ENCODE results near the gene ABCA2.

ABCA2 gene, protein sequence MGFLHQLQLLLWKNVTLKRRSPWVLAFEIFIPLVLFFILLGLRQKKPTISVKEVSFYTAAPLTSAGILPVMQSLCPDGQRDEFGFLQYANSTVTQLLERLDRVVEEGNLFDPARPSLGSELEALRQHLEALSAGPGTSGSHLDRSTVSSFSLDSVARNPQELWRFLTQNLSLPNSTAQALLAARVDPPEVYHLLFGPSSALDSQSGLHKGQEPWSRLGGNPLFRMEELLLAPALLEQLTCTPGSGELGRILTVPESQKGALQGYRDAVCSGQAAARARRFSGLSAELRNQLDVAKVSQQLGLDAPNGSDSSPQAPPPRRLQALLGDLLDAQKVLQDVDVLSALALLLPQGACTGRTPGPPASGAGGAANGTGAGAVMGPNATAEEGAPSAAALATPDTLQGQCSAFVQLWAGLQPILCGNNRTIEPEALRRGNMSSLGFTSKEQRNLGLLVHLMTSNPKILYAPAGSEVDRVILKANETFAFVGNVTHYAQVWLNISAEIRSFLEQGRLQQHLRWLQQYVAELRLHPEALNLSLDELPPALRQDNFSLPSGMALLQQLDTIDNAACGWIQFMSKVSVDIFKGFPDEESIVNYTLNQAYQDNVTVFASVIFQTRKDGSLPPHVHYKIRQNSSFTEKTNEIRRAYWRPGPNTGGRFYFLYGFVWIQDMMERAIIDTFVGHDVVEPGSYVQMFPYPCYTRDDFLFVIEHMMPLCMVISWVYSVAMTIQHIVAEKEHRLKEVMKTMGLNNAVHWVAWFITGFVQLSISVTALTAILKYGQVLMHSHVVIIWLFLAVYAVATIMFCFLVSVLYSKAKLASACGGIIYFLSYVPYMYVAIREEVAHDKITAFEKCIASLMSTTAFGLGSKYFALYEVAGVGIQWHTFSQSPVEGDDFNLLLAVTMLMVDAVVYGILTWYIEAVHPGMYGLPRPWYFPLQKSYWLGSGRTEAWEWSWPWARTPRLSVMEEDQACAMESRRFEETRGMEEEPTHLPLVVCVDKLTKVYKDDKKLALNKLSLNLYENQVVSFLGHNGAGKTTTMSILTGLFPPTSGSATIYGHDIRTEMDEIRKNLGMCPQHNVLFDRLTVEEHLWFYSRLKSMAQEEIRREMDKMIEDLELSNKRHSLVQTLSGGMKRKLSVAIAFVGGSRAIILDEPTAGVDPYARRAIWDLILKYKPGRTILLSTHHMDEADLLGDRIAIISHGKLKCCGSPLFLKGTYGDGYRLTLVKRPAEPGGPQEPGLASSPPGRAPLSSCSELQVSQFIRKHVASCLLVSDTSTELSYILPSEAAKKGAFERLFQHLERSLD (N-terminal part only)

DNA sequence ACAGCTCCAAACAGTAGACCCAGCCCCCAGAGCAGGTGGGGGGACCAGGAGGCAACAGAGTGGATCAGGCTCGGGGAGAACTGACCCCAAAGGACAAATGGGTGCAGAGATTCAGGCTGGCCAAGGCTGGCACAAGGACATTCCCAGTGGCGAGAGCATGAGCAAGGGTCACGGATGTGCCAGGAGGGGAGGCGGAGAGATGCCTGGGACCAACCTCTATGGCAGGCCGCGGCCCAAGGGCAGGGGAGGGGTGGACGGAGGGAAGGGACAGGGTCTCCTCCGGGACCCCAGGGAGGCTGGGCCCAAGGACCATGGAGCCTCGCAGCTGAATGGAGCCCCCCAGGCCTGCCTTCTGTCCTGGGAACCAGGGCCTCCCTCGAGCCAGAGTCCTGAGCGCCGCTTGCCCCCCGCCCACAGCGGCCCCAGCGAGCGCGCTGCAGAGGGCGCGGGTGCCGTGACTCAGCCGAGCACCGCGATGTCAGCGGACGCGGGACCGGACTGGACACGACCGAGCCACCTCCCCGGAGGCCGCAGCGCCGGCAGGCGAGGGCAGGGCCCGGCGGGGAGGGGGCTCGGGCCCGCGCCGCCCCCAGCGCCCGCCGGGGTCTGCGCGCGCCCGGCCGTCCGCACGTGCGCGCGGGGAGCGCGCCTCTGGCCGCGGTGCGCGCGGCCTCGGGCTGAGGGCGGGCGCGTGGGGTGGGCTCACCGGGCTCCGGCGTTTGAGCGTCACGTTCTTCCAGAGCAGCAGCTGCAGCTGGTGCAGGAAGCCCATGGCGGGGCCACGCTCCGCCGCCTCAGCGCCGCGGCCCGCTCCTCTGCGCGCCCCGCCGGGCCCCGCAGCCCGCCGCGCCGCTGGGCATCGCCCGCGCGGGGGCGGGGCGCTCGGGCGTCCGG lies at the start of gene ABCA2:
TSS of gene ABCA2 (minus strand) at position 869 of the 894 bp plus-strand sequence. CDS start at position 772, 97 bp downstream.
- no peak for DNase-seq (ENCODE audit: low read depth, low spot score)

DNA sequence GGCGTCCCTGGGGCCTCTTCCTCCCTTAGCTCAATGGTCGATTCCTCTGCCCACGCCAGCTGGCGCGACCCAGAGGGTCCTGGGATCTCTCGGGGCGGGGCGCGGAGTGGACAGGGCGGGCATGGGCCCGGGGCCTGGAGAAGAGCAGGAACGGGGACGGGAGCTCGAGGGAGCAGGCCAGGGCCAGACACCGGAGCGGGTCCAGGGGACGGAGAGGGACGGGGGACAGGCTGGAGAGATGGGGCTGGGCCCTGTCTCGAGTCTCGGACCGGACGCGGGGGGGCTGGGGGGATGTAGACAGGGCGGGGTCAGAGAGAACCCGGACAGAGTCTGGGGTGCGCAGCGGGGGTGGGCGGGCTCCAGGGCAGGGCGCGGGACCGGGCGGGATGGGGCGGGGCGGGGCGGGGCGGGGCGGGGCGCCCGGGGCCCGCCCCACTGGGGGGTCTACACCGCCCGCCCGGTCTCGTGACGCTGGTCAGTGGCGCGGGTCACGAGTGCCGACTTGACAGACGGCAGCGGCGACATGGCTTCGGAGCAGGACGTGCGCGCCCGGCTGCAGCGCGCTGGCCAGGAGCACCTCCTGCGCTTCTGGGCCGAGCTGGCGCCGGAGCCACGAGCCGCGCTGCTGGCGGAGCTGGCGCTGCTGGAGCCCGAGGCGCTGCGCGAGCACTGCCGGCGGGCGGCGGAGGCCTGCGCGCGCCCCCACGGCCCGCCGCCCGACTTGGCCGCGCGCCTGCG lies 49.1 kb upstream of the ABCA2 start, which contains the start of gene UAP1L1:
TSS of gene UAP1L1 (plus strand) at position 508 of the 738 bp plus-strand sequence. CDS start at position 524, 16 bp downstream.
- DNase-seq (ENCODE audit: low read depth, low spot score): no peak

DNA sequence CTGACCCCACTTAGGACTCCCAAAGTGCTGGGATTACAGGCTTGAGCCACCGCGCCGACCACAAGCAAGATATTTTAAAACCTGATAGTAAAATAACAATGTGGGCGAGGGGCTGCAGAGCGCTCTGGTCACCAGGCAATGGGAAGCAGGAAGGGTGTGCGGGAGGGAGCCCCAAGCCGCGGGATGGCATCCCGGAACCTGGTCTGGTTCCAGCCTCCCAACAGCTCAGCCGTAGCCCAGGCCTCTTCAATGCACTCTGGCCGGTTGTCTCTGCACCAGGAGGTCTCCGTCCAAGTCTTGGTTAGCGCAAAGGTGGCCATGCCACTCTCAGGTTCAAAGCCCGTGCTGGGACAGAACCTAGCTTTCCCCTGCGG lies 48.6 kb upstream of the ABCA2 start:
- no peak for DNase-seq (ENCODE audit: low read depth, low spot score)

DNA sequence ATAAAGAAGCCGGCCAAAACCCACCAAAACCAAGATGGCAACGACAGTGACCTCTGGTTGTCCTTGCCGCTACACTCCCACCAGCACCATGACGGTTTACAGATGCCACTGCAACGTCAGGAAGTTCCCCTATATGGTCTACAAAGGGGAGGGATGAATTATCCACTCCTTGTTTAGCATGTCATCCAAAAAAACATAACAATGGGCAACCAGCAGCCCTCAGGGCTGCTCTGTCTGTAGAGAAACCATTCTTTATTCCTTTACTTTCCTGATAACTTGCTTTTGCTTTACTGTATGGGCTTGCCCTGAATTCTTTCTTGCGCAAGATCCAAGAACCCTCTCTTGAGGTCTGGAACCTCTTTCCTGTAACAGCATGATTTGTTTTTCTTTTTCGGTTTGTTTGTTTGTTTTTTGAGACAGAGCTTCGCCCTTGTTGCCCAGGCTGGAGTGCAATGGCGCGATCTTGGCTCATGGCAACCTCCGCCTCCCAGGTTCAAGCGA lies 47.3 kb upstream of the ABCA2 start:
- no peak for DNase-seq (ENCODE audit: low read depth, low spot score)

DNA sequence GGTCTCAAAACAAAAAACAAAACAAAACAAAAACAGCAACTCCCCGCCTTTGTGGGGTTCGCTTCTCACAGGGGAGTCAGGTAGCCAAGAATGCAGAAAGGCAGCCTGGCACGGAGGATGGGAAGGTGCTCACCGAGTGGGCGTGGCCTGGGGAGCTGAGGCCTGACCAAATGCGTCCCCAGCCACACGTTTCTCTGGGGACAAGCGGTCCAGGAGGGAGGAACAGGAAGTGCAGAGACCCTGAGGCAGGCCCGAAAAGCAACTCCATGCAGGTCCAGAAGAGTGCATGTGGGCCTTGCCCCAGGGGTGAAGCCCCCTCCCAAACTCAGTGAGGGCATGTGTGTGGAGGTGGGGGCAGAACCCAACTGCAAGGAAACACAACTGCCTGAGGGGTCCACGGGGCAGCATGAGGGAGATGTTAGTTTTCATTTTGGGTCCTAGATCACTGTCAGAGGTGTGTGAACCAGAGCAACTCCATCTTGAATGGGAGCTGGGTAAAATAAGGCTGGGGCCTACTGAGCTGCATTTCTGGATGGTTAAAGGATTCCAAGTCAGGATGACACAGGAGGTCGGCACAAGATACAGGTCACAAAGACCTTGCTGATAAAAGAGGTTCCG lies 46.7 kb upstream of the ABCA2 start:
- DNase-seq (ENCODE audit: low read depth, low spot score): no peak

DNA sequence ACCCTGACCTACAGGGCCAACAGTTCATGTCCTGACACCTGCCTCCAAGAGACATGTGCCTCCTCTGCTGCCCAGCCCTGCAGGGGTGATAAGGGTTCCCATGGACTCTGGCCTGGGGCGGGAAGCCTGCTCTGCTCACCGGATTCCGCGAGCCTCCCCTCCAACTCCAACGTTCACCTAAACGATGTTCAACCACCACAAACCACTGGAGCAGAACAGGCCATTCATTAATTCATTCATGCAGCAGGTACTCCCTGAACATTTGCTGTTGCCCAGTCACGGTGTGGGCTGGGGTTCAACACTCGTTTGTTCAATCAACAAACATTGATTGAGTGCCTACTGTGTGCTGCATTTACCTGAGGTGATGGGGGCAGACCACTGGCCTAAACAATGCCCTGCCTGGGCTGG lies 46.0 kb upstream of the ABCA2 start:
- DNase-seq (ENCODE audit: low read depth, low spot score): no peak

DNA sequence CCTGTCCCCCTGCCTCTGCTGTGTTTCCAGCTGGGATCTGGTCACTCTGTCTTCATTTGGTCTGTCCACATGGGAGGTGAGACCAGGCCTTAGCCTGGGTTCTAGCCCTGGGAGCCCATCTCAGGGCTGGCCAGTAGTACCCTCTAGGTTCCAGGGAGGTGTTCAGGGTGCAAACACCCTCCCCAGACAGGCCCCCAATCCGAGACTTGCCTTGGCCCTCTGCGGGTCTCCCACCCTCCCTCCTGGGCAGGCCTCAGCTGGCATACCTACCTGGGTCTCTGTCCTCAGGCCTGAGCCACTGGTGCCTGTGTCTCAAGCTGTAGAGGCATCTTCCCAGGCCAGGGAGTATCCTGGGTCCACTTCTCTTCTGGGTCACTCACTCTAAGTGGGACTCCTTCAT lies 43.2 kb upstream of the ABCA2 start:
- DNase-seq (ENCODE audit: low read depth, low spot score): no peak

DNA sequence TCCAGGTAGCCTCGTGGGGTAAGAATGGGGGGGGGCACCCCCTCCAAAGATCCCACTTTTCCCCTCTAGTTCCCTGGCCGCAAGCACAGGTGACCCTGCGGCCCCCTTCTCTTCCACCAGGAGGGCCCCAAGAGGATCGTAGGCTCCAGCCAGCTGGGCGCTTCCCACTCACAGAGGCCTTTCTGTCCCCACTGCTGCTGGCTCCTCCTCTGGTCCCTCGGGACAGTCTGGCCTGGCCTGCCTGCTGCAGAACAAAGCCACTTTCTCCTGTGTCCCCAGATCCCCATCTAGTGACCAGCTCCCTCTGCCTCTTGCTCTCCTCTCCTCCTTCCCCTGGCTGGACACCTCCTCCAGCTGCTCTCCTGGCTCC lies 42.9 kb upstream of the ABCA2 start:
- DNase-seq (ENCODE audit: low read depth, low spot score): no peak

DNA sequence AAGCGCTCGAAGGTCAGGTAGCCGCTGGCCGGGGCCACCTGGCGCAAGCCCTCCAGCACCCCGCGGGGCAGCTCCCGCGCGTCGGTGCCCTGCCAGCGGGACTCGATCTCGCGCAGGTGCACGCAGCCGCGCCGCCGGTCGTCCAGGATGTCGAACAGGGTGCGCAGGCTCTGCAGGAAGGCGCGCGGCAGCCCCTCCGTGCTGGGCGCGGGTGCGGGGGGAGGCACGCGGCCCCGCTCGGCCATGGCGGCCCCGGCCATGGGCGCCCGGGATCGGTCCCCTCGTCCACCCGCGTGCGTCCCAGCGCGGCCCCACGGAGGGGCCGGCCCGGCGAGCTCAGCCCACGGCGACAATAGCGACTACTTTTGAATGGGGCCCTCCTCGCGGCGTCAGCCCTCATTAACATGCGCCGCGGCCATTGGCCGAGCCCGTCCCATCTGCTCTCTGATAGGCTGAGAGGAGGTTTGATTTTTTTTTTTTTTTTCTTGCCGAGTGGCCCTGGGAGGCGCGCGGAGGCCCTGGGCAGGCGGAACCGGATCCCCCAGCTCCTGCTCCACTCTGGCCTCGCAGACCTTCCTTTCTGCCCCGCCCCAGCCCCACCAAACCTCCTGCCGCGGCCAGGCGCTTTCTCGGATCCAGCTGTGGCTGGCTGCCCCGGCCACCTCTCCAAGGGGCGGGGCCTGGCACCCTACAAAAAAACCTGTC lies 42.3 kb upstream of the ABCA2 start, which contains the start of gene SAPCD2:
TSS of gene SAPCD2 (minus strand) at position 357 of the 705 bp plus-strand sequence. CDS start at position 260, 97 bp downstream.
- peak; percentile 64 for DNase-seq (ENCODE audit: low read depth, low spot score)

DNA sequence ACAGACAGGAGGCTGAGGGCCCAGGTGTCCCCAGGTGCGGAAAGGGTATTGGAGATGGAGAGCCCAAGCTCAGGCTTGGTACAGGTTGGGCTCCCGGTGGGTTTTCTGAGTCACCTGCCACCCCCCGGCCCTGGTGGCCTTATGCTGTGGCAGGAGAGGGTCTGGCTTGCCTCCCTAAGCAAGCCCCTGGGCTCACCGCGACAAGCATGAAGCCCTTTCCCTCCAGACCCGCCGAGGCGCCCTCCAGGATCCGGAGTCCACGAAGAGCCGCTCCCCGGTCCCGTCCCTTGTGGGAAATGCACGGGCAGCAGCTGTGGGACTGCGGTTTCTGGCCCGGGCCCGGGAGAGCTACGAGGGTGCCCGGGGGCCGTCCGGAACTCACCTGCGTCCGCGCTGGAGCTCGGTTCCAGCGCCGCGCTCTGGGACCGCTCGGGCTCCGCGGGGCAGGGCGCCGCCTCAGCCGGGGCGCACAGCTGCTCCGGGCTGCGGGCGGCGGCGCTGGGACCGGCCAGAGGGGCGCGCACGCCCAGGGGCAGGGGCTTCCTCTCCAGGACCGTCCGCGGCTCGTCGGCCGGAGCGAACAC lies 41.6 kb upstream of the ABCA2 start:
- no peak for DNase-seq (ENCODE audit: low read depth, low spot score)

DNA sequence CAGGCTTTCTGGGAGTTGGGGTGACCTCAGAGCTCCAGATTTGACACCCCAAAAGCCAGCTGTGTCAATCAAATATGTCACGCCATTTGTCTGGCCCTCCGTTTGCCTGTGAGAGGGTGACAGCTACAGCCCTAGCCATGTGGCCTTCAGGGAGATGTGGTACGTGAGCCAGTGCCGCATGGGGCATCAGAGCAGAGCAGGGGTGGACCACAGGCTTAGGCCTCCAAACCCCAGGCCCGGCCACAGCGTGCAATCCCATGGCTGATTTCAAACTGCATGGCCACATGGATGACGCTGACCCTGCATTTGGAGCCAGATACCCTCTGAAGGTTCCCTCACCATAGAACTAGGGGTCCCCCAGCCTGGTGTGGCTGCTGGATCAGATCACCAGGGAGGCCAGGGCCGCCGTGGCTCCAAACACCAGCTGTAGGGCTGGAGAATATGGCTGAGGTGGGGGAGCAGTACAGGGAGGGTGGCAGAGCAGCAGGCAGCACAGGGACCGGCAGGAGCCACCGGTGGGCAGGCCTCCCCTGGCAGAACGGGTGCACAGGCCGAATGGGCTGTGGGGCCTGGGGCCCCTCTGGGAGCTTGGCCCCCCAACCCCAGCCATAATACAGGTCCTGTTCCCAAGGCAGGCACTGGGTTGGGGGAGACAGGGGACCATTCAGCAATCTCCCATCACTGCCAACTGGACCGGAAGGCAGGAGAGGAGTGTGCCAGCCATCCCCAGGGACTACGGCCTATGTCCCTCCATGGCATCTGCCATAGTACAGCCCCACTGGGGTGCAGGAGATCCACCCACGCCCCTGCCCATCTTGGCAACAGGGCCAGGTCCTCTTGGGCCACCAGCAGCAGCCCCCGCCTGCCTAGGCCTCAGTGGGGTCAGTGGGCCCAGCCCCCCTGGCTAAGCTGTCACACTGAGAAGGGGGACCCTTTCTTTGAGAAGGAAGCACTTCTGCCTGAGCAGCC lies 40.8 kb upstream of the ABCA2 start:
- no peak for DNase-seq (ENCODE audit: low read depth, low spot score)

DNA sequence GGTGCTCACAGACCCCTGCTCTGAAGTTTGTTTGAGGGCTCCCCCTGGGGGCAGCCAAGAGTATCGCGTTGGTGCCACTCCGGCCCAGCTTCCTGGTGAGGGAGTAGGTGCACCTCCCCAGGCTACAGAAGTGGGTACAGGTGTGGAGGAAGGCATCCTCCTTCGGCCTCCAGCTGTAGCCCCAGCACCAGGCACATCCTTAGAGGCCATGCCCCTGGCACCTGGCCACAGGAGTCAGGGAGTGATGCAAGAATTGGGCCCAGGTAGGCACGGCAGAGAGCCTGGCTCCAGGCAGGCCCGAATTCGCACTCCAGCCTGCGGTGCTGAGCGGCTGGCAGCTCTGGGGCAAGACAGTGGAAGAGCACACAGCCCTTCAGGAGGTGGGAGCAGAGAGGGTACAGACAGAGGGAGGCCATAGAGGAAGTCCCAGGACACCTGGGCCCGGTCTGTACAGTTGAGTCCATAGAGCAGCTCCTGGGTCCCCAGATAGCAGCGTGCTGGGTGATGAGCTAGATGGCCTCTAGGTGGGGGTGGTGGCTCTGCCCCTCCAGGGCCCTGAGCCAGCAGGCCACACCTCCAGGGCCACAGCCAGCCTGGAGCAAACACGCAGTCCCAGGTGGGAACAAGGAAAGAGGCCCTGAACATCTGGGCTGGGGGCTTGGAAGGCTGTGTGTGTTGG lies 40.0 kb upstream of the ABCA2 start:
- DNase-seq (ENCODE audit: low read depth, low spot score): peak; percentile 75

DNA sequence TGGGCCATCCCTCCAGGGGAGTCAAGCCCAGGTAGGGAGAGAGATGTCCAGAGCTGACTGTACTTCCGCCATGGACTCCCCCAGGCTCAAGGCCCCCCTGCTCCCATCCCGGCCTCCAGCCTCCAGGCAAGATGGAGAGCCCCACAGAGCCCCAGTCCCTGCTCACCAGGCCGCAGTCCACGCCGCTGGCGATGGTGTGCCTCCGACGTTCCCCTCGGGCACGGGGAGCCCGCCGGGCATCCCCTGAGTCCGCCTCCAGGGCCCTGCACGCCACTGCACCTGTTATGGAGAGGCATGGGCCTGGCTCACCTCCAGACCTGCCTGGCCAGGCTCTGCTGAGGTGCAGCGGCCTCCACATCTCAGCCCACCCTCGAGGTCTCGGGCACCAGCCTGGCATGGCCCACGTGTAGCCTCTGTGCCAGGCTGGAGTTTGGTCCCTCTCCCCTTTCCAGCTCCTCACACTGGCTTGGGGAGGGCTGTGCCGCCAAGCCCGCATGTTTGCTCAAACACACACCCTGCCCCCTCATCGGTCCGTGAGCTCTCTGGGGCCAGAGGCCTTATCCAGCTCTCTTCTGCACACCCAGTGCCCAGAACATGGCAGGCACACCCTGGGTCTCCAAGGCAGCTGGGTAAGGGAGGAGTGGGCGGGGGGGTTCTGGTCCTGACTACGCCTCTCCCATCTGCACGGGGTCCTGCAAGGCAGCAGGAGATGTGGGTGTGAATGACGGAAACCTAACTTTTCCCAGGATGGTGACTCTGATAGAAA lies 38.2 kb upstream of the ABCA2 start:
- DNase-seq (ENCODE audit: low read depth, low spot score): no peak

DNA sequence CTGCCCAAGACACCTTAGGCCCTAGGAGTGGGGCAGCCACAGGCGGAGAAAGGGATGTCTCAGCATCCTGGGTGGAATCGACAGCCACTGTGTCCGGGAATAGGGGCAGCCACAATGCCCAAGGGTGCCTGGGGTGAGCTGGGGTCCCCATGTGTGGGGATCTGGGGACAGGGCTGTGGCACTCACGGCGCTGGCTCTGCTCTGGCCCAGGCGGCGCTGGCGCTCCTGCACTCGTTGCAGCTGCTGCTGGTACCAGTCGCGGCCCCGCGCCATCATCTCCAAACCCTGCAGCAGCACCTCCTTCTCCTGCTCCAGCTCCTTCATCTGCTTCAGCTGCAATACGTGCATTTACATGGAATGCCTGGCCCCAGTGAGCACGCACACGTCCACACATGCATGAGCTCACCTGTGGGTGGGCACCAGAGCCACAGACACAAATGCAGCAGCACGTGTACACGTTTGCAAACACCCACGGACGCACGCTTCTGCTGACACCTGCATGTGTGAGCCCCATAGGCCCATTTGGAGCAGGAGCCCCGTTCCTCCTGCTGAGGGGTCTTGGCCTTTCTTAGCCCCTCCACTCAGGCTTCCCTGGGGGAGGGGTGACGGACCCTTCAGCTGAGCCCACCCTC lies 37.4 kb upstream of the ABCA2 start:
- DNase-seq (ENCODE audit: low read depth, low spot score): no peak

DNA sequence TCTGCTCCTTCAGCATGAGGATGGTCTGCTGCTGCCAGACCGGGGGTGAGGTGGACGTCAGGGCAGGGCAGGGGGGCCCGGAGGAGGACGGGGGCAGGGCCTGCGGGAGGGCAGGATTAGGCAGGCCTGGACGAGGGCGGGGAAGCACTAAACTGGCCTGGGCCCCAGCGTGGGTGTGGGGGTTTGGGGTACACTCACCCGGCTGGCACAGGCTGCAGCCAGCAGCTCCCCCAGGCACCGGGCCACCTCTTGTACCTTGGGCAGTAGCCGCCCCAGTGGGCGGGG lies 36.8 kb upstream of the ABCA2 start:
- DNase-seq (ENCODE audit: low read depth, low spot score): no peak

Data from activated naive CD8-positive, alpha-beta T cell treated with anti-CD3 and anti-CD28 coated beads, Interleukin-2, amount 50 U/mL, for 16 hours (primary cell).